T-helper 1 cell treated with Interleukin-12 subunit alpha and Interleukin-12 subunit beta and Interleukin-4 antibody, amounts not matched to agents 30 ng/mL and 1 ng/mL, for 36 hours (primary cell): ENCODE data around the gene ENSA. TPM values are rescaled to one million over a fixed set of nuclear protein-coding genes. Genes with fewer than 3 reads are reported as not detected.

Experiments used
- total RNA-seq: library from RNA; stranded (reverse); gene quantifications from 2 replicates; pipeline ENCODE4 v1.2.3, GENCODE V29; 2022

The ENSA gene
- total RNA-seq, 1 donor from 2014 or later = 206 TPM

Other genes starting within 250 kb of the ENSA start
- 38.0 and 40.8 TPM in 2 replicates for gene TARS2, start 142.2 kb downstream of the ENSA start, total RNA-seq
- 1.4 and 1.8 TPM in 2 replicates for gene ECM1, start 121.5 kb downstream of the ENSA start, total RNA-seq
- gene FALEC, start 113.9 kb downstream of the ENSA start, total RNA-seq = not detected in 2 replicates
- 0.95 and 1.1 TPM in 2 replicates for gene ADAMTSL4, start 80.2 kb downstream of the ENSA start, total RNA-seq
- gene MCL1, start 50.0 kb downstream of the ENSA start, total RNA-seq = 433 and 435 TPM in 2 replicates
- 19.3 and 24.7 TPM in 2 replicates for gene GOLPH3L, start 67.5 kb upstream of the ENSA start, total RNA-seq
- 0.51 TPM in 1 of 2 replicates, not detected in the other for gene HORMAD1, start 91.3 kb upstream of the ENSA start, total RNA-seq
- 100 and 101 TPM in 2 replicates for gene CTSS, start 136.2 kb upstream of the ENSA start, total RNA-seq
- 3.8 and 4.2 TPM in 2 replicates for gene CTSK, start 178.6 kb upstream of the ENSA start, total RNA-seq
- 33.6 and 34.3 TPM in 2 replicates for gene ARNT, start 247.0 kb upstream of the ENSA start, total RNA-seq